A549 treated with AZD9567 at 1 μM for 4 hours (cell line): ENCODE data around the gene ZNF524. TPM values are rescaled to one million over a fixed set of nuclear protein-coding genes. Genes with fewer than 3 reads are reported as not detected.

Experiments
- total RNA-seq: library from RNA; stranded (reverse); fragments of 200-300 nt; extraction: Qiagen RNA extraction; gene quantifications from 5 replicates; pipeline ENCODE4 v1.2.3, GENCODE V29; 2022; ENCODE audit not compliant: insufficient read depth

ZNF524 gene, protein sequence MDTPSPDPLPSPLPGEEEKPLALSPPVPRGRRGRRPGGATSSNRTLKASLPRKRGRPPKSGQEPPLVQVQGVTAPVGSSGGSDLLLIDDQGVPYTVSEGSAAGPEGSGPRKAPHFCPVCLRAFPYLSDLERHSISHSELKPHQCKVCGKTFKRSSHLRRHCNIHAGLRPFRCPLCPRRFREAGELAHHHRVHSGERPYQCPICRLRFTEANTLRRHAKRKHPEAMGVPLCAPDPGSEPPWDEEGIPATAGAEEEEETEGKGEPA
- 11.7 to 18.6 TPM (median 17.2 TPM) in 5 replicates for total RNA-seq

DNA sequence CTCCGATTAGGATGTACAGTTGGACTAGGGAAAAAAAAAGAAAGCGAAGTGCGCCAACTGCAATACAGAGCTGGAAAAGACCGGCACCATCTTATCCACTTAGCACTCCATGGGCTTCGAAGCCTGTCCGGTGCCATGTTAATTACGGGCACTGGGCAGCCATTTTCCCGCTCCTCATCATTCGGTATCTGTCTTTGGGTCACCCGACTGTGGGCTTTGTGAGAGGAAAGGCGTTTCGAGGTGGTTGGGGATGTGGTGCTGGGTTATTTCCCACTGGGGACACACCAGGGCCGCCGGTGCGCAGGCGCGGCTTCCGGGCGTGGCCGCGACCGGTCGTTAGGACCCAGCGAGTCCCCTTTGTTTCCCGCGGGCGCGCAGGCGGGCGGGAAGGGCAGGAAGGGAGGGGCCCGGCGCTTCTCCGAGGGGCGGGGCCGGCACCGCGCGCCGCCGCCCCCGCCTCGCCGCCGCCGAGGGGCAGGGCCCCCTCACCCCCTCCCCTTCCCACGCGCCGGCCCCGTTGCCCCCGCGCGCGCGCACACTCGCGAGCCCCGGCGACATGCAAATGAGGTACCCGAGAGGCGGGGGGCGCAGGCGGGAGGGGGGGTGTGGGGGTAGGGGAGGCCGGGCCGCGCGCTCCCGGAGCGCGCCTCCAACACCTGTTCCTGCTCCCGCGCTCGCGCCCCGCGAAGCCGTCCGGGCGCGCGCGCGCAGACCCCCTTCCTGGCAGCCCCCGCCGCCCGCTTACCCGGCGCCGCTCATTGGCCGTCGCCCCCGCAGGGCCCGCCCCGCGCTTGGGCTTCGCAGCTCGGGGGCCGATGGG is at the start of gene ZNF524:
Gene ZNF524, plus strand, starts transcription at position 447 of the 820 bp plus-strand sequence. CDS start 1,825 bp downstream, outside the sequence.

GRCh38 chr19:55580628-55581144 is 19.4 kb upstream of the ZNF524 start, which contains the start of gene ZNF579:
ZNF579 (minus strand) TSS chr19:55580848; CDS start chr19:55579639, 1,209 bp downstream.

GRCh38 chr19:55599468-55599841 is 633 bp upstream of the ZNF524 start, which contains the start of gene FIZ1:
FIZ1 (minus strand) TSS chr19:55599517; CDS start chr19:55597865, 1,652 bp downstream.

DNA sequence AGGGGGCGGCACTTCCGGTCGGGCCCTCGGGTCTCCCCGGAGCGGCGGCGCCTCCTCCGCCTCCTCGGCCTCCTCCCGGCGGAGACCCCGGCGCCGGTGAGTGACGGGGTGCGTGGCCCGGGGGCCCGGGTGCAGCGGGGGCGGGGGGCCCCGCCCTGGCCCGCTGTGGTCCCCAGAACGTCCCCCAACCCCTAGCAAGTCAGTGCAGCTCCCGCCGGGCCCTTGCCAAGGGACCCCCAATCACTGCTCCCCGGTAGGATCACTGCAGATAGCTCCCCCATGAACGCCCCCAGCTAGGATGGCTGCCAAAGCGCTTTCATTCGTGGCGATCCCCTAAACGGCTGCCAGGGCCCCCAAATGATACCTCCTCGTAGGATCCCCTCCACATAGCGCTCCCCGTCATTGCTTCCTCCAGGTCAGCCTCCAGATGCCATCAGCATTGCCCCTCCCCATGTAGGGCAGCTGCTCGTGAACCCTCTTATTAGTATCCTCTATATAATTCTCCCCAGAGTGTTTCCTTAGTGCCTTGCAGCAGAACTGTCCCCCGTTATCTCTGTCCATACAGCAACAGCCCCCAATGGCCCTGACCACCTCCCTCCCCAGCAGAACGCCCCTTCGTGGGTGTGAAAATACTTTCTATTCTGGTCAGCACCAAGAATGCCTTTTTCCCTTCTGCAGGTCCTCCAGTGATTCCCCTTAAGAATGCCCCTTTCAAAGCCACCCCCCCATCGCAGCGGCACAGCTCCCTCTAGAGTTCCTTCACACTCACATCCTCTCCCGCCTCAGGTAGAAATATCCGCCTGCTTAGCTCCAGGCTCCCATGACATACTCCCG is 5.8 kb downstream of the ZNF524 start, which contains the start of gene ZNF865:
Gene ZNF865, plus strand, starts transcription at position 11 of the 834 bp plus-strand sequence. CDS start 7,972 bp downstream, outside the sequence.

DNA sequence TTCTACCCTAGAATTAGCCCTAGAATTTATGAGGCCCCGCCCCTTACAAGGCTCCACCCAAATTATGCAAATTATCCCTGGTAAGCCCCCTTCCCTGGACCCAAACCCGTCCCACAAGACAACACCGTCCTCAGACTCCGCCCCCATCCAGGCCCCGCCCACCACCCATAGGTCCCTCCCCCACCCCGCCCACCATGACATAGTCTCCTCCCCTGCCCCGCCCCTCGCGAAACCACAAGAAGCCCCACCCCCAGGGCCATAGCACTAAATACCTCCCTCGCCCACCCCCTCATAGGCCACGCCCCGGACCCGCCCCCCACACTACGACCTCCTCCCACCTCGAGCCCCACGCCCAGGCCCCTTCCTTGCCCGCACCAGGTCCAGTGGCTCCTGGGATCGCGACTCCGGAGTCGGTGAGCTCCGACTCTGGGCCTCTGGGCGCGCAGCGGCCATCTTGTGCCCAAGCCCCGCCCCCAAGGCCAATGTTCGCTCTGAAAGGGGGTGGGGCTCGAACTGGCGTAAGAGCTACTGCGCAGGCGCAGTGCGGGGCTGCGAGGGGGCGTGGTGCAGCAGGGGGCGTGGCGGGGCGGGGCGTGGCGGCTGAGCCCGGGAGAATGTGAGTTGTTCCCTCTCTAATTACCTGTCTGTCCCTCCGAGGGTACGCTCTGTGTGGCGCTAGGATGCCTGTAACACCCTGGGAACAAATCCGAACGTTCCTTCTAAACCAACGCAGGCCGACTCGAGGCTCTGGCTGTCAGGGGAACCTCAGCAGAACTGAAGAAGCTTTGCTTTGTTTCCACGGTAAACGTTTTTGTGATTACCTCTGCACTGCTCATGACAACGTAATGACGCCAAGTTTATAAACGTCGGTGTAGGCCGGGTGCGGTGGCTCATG is 24.3 kb downstream of the ZNF524 start, which contains the start of gene ZNF784:
Gene ZNF784, minus strand, starts transcription at position 458 of the 895 bp plus-strand sequence. Its CDS starts 5 bp downstream, at position 453.

GRCh38 chr19:55640577-55641425 is 40.7 kb downstream of the ZNF524 start, which contains the start of gene ZNF580:
ZNF580 (plus strand) TSS chr19:55641002; CDS start chr19:55642509, 1,507 bp downstream.

DNA sequence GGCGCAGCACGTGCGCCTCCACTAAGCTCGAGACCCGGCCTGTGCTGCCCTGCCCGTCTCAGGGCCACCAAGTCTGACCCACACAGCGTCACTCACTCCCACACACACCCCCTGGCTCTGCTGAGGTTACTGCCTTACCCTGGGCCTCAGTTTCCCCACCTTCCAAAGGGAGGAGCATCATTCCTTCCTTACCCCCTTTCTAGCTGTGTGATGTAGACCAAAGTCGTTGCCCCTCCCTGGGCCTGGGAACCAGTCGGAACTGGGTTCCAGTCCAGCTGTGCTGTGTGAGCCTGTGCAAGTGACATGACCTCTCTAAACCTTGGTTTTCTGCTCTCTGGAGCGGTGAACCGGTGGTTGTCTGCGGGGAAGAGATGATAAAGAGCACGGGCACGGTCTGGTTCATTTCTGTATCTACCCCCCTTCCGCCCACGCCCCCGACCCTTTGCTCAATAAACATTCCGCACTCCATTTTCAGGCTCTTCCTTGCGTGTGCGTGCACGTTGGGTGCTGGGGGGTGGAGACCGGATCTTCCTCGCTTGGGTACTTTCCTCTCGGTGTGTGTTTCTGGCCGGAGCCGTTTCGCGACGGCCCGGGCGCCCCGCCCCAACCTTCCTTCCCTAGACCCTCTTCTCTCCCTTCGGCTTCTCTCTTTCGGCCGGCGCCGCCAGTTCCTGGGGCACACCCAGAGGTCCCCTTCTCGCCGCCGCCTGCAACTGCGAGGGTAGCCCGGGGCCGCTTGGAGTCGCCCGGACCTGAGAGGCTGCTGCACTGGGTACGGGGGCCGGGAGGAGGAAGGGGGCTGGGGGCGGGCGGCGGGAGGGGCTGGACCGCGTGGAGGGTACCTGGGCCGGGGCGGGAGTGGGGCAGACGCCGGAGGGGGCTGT is 43.2 kb downstream of the ZNF524 start, which contains the start of gene ZNF581:
Gene ZNF581, plus strand, starts transcription at position 647 of the 884 bp plus-strand sequence. CDS start 923 bp downstream, outside the sequence.

DNA sequence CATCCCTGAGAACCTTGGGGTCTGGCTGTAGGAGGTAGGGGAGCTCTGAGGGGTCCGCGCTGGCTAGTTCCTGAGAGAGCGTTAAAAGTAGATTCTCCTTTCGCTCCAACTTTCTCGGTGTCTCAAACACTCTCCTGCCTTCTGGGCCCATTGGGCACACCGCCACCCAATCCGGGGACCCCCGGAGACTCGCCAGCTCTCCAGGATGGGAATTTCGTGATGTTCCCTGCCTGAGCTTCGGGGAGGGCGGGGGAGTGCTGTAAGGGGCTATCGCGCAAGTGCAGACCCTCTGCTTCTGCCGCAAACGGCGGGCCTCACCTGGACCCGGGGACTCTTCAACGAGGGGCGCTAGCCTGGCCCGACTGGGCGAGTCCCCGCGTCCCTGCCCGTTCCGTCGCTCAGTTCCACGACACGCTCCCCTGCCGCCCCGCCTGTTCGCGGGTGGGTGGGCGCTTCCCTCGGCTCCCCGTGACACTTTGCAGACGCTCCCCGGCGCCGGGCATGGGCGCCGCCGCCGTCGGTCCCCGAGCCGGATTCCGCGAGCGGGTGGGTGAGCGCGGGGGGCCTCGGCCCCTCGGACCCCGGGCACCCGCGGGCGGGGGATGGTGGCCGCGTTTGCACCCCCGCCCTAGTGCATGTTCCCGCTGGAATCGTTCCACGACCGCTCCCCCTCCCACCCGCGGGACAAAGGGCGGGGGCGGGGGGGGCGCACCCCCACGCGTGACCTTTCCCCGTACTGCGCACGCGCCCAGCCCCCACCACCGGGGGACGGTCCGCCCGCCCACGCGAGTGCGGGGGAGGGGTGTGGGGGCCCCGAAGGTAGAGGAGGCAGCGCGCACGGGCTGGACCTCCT is 47.9 kb downstream of the ZNF524 start, which contains the start of gene CCDC106:
Gene CCDC106, plus strand, starts transcription at position 481 of the 853 bp plus-strand sequence. CDS start 835 bp downstream, outside the sequence.

Other genes starting within 250 kb of the ZNF524 start
- 0.95 to 1.2 TPM (median 1.0 TPM) in 4 of 5 replicates, not detected in the other for gene COX6B2, start 245.6 kb upstream of the ZNF524 start, total RNA-seq
- 0.10 to 0.22 TPM (median 0.16 TPM) in 4 of 5 replicates, not detected in the other for gene GARIN5B, start 237.0 kb upstream of the ZNF524 start, total RNA-seq
- gene IL11, start 229.8 kb upstream of the ZNF524 start, total RNA-seq = 16.8 to 21.9 TPM (median 17.3 TPM) in 5 replicates
- gene TMEM190, start 223.5 kb upstream of the ZNF524 start, total RNA-seq = 1.6 to 2.0 TPM (median 1.8 TPM) in 4 of 5 replicates, not detected in the other
- gene TMEM238, start 216.0 kb upstream of the ZNF524 start, total RNA-seq = 6.5 to 9.2 TPM (median 8.0 TPM) in 4 of 5 replicates, not detected in the other
- 2,640 to 3,810 TPM (median 2,807 TPM) in 5 replicates for gene RPL28, start 214.4 kb upstream of the ZNF524 start, total RNA-seq
- 283 to 453 TPM (median 448 TPM) in 5 replicates for gene UBE2S, start 192.5 kb upstream of the ZNF524 start, total RNA-seq
- 0.02 TPM in 2 of 5 replicates, not detected in the others for gene SHISA7, start 157.0 kb upstream of the ZNF524 start, total RNA-seq
- 49.3 to 64.4 TPM (median 61.3 TPM) in 5 replicates for gene ISOC2, start 138.6 kb upstream of the ZNF524 start, total RNA-seq
- gene C19orf85, start 135.5 kb upstream of the ZNF524 start, total RNA-seq = not detected in 5 replicates
- 4.3 to 7.1 TPM (median 6.2 TPM) in 5 replicates for gene ZNF628, start 123.7 kb upstream of the ZNF524 start, total RNA-seq
- 31.1 to 56.8 TPM (median 53.6 TPM) in 5 replicates for gene NAT14, start 115.1 kb upstream of the ZNF524 start, total RNA-seq
- 0.41 to 1.0 TPM (median 0.82 TPM) in 5 replicates for gene SSC5D, start 111.9 kb upstream of the ZNF524 start, total RNA-seq
- 1.8 to 2.1 TPM (median 2.0 TPM) in 4 of 5 replicates, not detected in the other for gene SBK2, start 63.2 kb upstream of the ZNF524 start, total RNA-seq
- gene SBK3, start 54.7 kb upstream of the ZNF524 start, total RNA-seq = 0.79 to 1.2 TPM (median 0.93 TPM) in 4 of 5 replicates, not detected in the other
- gene ZNF579, start 19.4 kb upstream of the ZNF524 start, total RNA-seq = 7.2 to 29.0 TPM (median 26.0 TPM) in 5 replicates
- 18.8 to 22.1 TPM (median 21.4 TPM) in 5 replicates for gene FIZ1, start 771 bp upstream of the ZNF524 start, total RNA-seq
- gene ZNF865, start 5.4 kb downstream of the ZNF524 start, total RNA-seq = 5.6 to 11.6 TPM (median 11.2 TPM) in 5 replicates
- gene ZNF784, start 24.3 kb downstream of the ZNF524 start, total RNA-seq = 5.3 to 7.2 TPM (median 6.9 TPM) in 5 replicates
- 22.8 to 54.8 TPM (median 51.9 TPM) in 5 replicates for gene ZNF580, start 40.7 kb downstream of the ZNF524 start, total RNA-seq
- gene ZNF581, start 43.4 kb downstream of the ZNF524 start, total RNA-seq = 32.4 to 52.5 TPM (median 51.0 TPM) in 5 replicates
- 11.8 to 15.8 TPM (median 15.2 TPM) in 5 replicates for gene CCDC106, start 47.9 kb downstream of the ZNF524 start, total RNA-seq
- 256 to 304 TPM (median 290 TPM) in 5 replicates for gene U2AF2, start 54.7 kb downstream of the ZNF524 start, total RNA-seq
- 120 to 215 TPM (median 193 TPM) in 5 replicates for gene EPN1, start 74.9 kb downstream of the ZNF524 start, total RNA-seq
- gene NLRP9, start 138.1 kb downstream of the ZNF524 start, total RNA-seq = not detected in 5 replicates
- 0.84 to 2.2 TPM (median 1.1 TPM) in 5 replicates for gene RFPL4A, start 158.8 kb downstream of the ZNF524 start, total RNA-seq
- gene RFPL4AL1, start 168.8 kb downstream of the ZNF524 start, total RNA-seq = 0.14 to 0.17 TPM (median 0.17 TPM) in 3 of 5 replicates, not detected in the others
- 0.02 to 0.03 TPM (median 0.03 TPM) in 3 of 5 replicates, not detected in the others for gene NLRP11, start 231.7 kb downstream of the ZNF524 start, total RNA-seq
- not detected in 5 replicates for gene NLRP4, start 236.3 kb downstream of the ZNF524 start, total RNA-seq